SK-N-SH (cell line): ENCODE data around the gene AGAP1. TPM values are rescaled to one million over a fixed set of nuclear protein-coding genes. Genes with fewer than 3 reads are reported as not detected.
A peak's percentile ranks its signal among the peaks of the same experiment; 100 is the strongest.

Experiments used
- CTCF ChIA-PET: fragments of 300-600, 350-600 bp; formaldehyde crosslinking; extraction: SDS; loops from one replicate; lab custom pipeline; 2021; lab: Yijun Ruan, JAX
- POLR2A ChIA-PET: fragments of 350-600 bp; sonication (Branson Sonifier 250); formaldehyde crosslinking; extraction: SDS; loops from one replicate; lab custom pipeline; 2020; ENCODE audit warnings: antibody characterized with exemption, inconsistent platforms; lab: Yijun Ruan, JAX
- DNase-seq: peaks from one replicate; pipeline ENCODE4 v3.0.0; 2012
- H2AFZ ChIP-seq: fragments of 200-600 bp; sonication (generic); 2 replicates; pipeline ENCODE4 v1.8.1; 2016; ENCODE audit warnings: antibody characterized with exemption, mild to moderate bottlenecking, low read depth
- H3F3A ChIP-seq: fragments of 200-600 bp; sonication (generic); replicated peaks from 2 replicates; pipeline ENCODE3; 2016; ENCODE audit warnings: antibody characterized with exemption, mild to moderate bottlenecking; ENCODE audit not compliant: insufficient read depth
- H3K27ac ChIP-seq, 2 experiments: fragments of 200-500 bp in 1 of 2; fragments of 200-600 bp in 1 of 2; sonication (Bioruptor generic) in 1 of 2; sonication (generic), shearing (Covaris generic) in 1 of 2; 2 replicates each; pipeline versions ENCODE4 v1.5.1 to v1.6.1; 2014 to 2016; ENCODE audit warnings: low read depth in 2 of 2, inconsistent platforms in 1 of 2, low read length in 1 of 2, mild to moderate bottlenecking in 1 of 2, mixed read lengths in 1 of 2
- H3K27me3 ChIP-seq: fragments of 200-600 bp; sonication (generic), shearing (Covaris generic); 2 replicates; pipeline ENCODE4 v1.6.1; 2016; ENCODE audit warnings: mixed run types; ENCODE audit not compliant: insufficient read depth
- H3K36me3 ChIP-seq, 2 experiments: fragments of 200-500 bp in 1 of 2; fragments of 200-600 bp in 1 of 2; sonication (Bioruptor generic) in 1 of 2; sonication (generic) in 1 of 2; replicated peaks in 1 of 2; 2 replicates each; pipeline versions ENCODE3 to v1.5.1; 2014 to 2016; ENCODE audit warnings: low read length in 1 of 2, mild to moderate bottlenecking in 1 of 2; ENCODE audit not compliant: insufficient read depth in 2 of 2, control insufficient read depth in 1 of 2
- H3K4me1 ChIP-seq, 2 experiments: fragments of 200-500 bp in 1 of 2; fragments of 200-600 bp in 1 of 2; sonication (Bioruptor generic) in 1 of 2; sonication (generic), shearing (Covaris generic) in 1 of 2; 2 replicates each; pipeline versions ENCODE4 v1.5.1 to v1.6.1; 2014 to 2016; ENCODE audit warnings: low read depth in 1 of 2, low read length in 1 of 2, mixed run types in 1 of 2; ENCODE audit not compliant: insufficient read depth in 2 of 2, control insufficient read depth in 1 of 2
- H3K4me2 ChIP-seq: fragments of 200-600 bp; sonication (generic), shearing (Covaris generic); 2 replicates; pipeline ENCODE4 v1.6.1; 2017; ENCODE audit warnings: mixed run types
- H3K4me3 ChIP-seq, 2 experiments: fragments of 200-500 bp in 1 of 2; fragments of 200-600 bp in 1 of 2; sonication (Bioruptor generic) in 1 of 2; sonication (generic), shearing (Covaris generic) in 1 of 2; 2 replicates each; pipeline versions ENCODE4 v1.5.1 to v1.8.1; 2014 to 2016; ENCODE audit warnings: low read depth in 2 of 2, inconsistent platforms in 1 of 2, low read length in 1 of 2, mild to moderate bottlenecking in 1 of 2, mixed read lengths in 1 of 2, moderate library complexity in 1 of 2
- H3K79me2 ChIP-seq: fragments of 200-600 bp; sonication (generic); 2 replicates; pipeline ENCODE4 v1.8.1; 2017; ENCODE audit warnings: mild to moderate bottlenecking; ENCODE audit not compliant: insufficient read depth
- H3K9ac ChIP-seq: fragments of 200-600 bp; sonication (generic); 2 replicates; pipeline ENCODE4 v1.6.1; 2017; ENCODE audit warnings: mixed run types
- H3K9me2 ChIP-seq: fragments of 200-600 bp; sonication (generic); 2 replicates; pipeline ENCODE4 v1.6.1; 2017; ENCODE audit warnings: mixed run types
- H3K9me3 ChIP-seq: fragments of 200-600 bp; sonication (generic); 2 replicates; pipeline ENCODE4 v1.6.1; 2017; ENCODE audit warnings: mixed run types, mild to moderate bottlenecking, moderate library complexity
- H4K20me1 ChIP-seq: fragments of 200-600 bp; sonication (generic); 2 replicates; pipeline ENCODE4 v1.6.1; 2017; ENCODE audit warnings: mild to moderate bottlenecking, mixed run types; ENCODE audit not compliant: insufficient read depth
- CHD2 ChIP-seq: fragments of 150-350 bp; IDR thresholded peaks from 2 replicates; pipeline ENCODE4 v1.6.1; 2018; ENCODE audit warnings: low read length; ENCODE audit not compliant: partially characterized antibody
- EZH2phosphoT487 ChIP-seq: fragments of 200-600 bp; sonication (generic); IDR thresholded peaks from 2 replicates; pipeline ENCODE4 v1.6.1; 2017; ENCODE audit warnings: low read depth, mixed run types, mild to moderate bottlenecking, antibody characterized with exemption, moderate library complexity, borderline replicate concordance
- FOXM1 ChIP-seq: IDR thresholded peaks from 2 replicates; pipeline ENCODE4 v1.4.0; 2012; ENCODE audit warnings: low read depth, mild to moderate bottlenecking
- MXI1 ChIP-seq: IDR thresholded peaks from 2 replicates; pipeline ENCODE4 v1.6.1; 2012; ENCODE audit warnings: mild to moderate bottlenecking, low read depth, low read length, improper control_type of control experiment
- NFIC ChIP-seq: IDR thresholded peaks from 2 replicates; pipeline ENCODE4 v1.4.0; 2012; ENCODE audit warnings: borderline replicate concordance
- NRF1 ChIP-seq: IDR thresholded peaks from 2 replicates; pipeline ENCODE4 v1.6.1; 2012; ENCODE audit warnings: low read depth, mild to moderate bottlenecking, low read length
- RAD21 ChIP-seq: IDR thresholded peaks from 2 replicates; pipeline ENCODE4 v1.6.1; 2012; ENCODE audit warnings: mild to moderate bottlenecking, low read length
- RFX5 ChIP-seq: IDR thresholded peaks from 2 replicates; pipeline ENCODE4 v1.6.1; 2012; ENCODE audit warnings: mild to moderate bottlenecking, improper control_type of control experiment, low read length
- RXRA ChIP-seq: IDR thresholded peaks from 2 replicates; pipeline ENCODE4 v1.4.0; 2012; ENCODE audit warnings: low read depth, mild to moderate bottlenecking, borderline replicate concordance
- SIN3A ChIP-seq: IDR thresholded peaks from 2 replicates; pipeline ENCODE4 v1.6.1; 2012; ENCODE audit warnings: low read depth, mild to moderate bottlenecking, low read length, moderate library complexity, borderline replicate concordance
- WGBS: methylation state at CpG from one replicate; pipeline ENCODE4 v1.1.6; 2017; ENCODE audit warnings: low lambda C conversion rate; 5-methylcytosine and 5-hydroxymethylcytosine counted together
- polyA plus RNA-seq, 3 experiments: library from polyadenylated mRNA; depleted of rRNA; stranded (reverse); fragments of >200 nt; gene quantifications; 2 replicates each; pipeline ENCODE4 v1.2.3, GENCODE V29; 2012
- TF ChIP-seq, protein P1 (sequence below): fragments of 150-350 bp; IDR thresholded peaks from 2 replicates; pipeline ENCODE4 v1.6.1; 2016; ENCODE audit warnings: mild to moderate bottlenecking, low read depth, low read length
- TF ChIP-seq, protein P2 (sequence below): IDR thresholded peaks from 2 replicates; pipeline ENCODE4; 2012
- TF ChIP-seq, protein P3 (sequence below): IDR thresholded peaks from 2 replicates; pipeline ENCODE4 v1.4.0; 2012; ENCODE audit warnings: low read depth, borderline replicate concordance
- TF ChIP-seq, protein P4 (sequence below): fragments of 200-600 bp; sonication (generic); IDR thresholded peaks from 2 replicates; pipeline ENCODE4 v1.6.1; 2017; ENCODE audit warnings: antibody characterized with exemption, mild to moderate bottlenecking, moderate library complexity
- TF ChIP-seq, protein P5 (sequence below): IDR thresholded peaks from 2 replicates; pipeline ENCODE4 v1.4.0; 2012; ENCODE audit warnings: low read depth, borderline replicate concordance

AGAP1 gene
- polyA plus RNA-seq, 1 of the 3 experiments (the other 2 are of a cell fraction), result 8.8 TPM

DNA sequence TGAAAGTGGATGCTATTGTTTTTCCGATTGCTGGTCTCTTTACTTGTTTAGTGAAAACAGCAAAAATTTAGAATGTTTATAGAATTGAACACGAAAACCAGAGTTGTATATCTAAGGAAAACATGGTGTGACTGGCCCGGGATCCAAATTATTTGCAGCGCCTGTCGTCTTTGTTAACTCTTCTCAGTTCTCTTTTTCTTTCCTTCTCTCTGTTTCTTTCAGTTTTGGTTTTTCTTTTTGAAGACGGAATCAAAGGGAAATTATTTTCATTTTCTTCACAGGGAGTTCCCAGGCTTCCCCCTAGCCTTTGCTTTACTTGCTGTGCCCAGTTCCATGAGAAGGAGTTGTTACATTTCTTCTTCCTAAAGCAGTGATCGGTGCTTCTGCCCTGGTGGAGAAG is 76.0 kb downstream of the AGAP1 start (continued):
- TF ChIP-seq, protein P1, sequence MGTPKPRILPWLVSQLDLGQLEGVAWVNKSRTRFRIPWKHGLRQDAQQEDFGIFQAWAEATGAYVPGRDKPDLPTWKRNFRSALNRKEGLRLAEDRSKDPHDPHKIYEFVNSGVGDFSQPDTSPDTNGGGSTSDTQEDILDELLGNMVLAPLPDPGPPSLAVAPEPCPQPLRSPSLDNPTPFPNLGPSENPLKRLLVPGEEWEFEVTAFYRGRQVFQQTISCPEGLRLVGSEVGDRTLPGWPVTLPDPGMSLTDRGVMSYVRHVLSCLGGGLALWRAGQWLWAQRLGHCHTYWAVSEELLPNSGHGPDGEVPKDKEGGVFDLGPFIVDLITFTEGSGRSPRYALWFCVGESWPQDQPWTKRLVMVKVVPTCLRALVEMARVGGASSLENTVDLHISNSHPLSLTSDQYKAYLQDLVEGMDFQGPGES, result no peak
- TF ChIP-seq, protein P2, sequence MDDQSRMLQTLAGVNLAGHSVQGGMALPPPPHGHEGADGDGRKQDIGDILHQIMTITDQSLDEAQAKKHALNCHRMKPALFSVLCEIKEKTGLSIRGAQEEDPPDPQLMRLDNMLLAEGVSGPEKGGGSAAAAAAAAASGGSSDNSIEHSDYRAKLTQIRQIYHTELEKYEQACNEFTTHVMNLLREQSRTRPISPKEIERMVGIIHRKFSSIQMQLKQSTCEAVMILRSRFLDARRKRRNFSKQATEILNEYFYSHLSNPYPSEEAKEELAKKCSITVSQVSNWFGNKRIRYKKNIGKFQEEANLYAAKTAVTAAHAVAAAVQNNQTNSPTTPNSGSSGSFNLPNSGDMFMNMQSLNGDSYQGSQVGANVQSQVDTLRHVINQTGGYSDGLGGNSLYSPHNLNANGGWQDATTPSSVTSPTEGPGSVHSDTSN, result no peak
- TF ChIP-seq NRF1, result no peak

DNA sequence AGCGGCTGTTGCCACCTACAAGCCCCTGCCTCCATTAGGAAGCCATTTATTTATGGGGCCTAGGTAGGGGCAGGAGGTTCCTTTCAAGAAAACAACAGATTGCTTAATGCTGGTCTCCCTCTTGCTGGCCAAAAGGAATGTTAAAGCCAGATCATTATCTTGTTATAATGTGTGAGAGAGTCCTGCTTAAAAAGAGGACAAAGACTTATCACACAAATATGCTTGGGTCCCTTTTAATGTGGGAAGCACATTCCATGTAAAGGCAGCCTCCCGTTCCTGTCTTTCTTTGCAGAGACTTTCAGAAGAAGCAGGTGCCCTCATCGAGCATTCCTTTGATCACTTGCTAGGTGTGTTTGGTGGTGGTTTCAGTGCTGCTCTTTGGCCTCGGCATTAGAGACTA is 76.4 kb downstream of the AGAP1 start:
- Histone ChIP-seq H3K9ac (no peak overlapping the region), H2AFZ (no peak overlapping the region), H3K36me3 (no peaks in the 10 kb centered on the region), H3F3A (no peaks in the 10 kb centered on the region), H3K79me2 (peaks cover 41% of the 10 kb centered on the region), H4K20me1 (peaks cover 32% of the 10 kb centered on the region; the same call in 1 of the 2 replicates), H3K27ac (no peak overlapping the region), H3K4me1 (peaks cover 4 to 15% of the 10 kb centered on the region in 2 experiments; a peak in 2 of 4 replicates), H3K9me2 (no peaks in the 10 kb centered on the region), H3K27me3 (no peaks in the 10 kb centered on the region), H3K9me3 (no peaks in the 10 kb centered on the region), H3K4me2 (peak overlapping the region; percentile 21; the same call in 1 of the 2 replicates), H3K4me3 (no peak overlapping the region)
- WGBS, result 63% methylated on average over 4 of the region's 4 CpGs
- ChIA-PET CTCF (interaction anchor here (0.6 kb wide), 1 partner anchor 18 kb away, joined by 3 read pairs; no protein-coding TSS in a partner anchor), POLR2A (no interaction called here)
- DNase-seq, result no peak
- TF ChIP-seq RXRA (no peak), SIN3A (no peak), RFX5 (no peak), NFIC (no peak), FOXM1 (no peak), EZH2phosphoT487 (no peak), MXI1 (no peak), RAD21 (no peak), CHD2 (no peak)
- TF ChIP-seq, protein P3, sequence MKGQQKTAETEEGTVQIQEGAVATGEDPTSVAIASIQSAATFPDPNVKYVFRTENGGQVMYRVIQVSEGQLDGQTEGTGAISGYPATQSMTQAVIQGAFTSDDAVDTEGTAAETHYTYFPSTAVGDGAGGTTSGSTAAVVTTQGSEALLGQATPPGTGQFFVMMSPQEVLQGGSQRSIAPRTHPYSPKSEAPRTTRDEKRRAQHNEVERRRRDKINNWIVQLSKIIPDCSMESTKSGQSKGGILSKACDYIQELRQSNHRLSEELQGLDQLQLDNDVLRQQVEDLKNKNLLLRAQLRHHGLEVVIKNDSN, result no peak
- TF ChIP-seq, protein P4, sequence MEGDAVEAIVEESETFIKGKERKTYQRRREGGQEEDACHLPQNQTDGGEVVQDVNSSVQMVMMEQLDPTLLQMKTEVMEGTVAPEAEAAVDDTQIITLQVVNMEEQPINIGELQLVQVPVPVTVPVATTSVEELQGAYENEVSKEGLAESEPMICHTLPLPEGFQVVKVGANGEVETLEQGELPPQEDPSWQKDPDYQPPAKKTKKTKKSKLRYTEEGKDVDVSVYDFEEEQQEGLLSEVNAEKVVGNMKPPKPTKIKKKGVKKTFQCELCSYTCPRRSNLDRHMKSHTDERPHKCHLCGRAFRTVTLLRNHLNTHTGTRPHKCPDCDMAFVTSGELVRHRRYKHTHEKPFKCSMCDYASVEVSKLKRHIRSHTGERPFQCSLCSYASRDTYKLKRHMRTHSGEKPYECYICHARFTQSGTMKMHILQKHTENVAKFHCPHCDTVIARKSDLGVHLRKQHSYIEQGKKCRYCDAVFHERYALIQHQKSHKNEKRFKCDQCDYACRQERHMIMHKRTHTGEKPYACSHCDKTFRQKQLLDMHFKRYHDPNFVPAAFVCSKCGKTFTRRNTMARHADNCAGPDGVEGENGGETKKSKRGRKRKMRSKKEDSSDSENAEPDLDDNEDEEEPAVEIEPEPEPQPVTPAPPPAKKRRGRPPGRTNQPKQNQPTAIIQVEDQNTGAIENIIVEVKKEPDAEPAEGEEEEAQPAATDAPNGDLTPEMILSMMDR, result no peak
- TF ChIP-seq, protein P5, sequence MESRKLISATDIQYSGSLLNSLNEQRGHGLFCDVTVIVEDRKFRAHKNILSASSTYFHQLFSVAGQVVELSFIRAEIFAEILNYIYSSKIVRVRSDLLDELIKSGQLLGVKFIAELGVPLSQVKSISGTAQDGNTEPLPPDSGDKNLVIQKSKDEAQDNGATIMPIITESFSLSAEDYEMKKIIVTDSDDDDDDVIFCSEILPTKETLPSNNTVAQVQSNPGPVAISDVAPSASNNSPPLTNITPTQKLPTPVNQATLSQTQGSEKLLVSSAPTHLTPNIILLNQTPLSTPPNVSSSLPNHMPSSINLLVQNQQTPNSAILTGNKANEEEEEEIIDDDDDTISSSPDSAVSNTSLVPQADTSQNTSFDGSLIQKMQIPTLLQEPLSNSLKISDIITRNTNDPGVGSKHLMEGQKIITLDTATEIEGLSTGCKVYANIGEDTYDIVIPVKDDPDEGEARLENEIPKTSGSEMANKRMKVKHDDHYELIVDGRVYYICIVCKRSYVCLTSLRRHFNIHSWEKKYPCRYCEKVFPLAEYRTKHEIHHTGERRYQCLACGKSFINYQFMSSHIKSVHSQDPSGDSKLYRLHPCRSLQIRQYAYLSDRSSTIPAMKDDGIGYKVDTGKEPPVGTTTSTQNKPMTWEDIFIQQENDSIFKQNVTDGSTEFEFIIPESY, result no peak
